ENCODE results near the gene PRKCH.
A peak's percentile ranks its signal among the peaks of the same experiment; 100 is the strongest.
"Not testable (repeated sequence)": the region's sequence is repeated elsewhere in the genome, so short reads cannot be mapped to it uniquely, and the experiment has no call there.

Gene PRKCH

GRCh38 chr14:61461808-61462275 is 140.5 kb downstream of the PRKCH start:
- DNase-seq = peak; percentile 56 to 85 (median 82)

GRCh38 chr14:61462566-61463193 is 141.3 kb downstream of the PRKCH start:
- peak in 1 of 3 experiments; percentile 22 for DNase-seq

GRCh38 chr14:61463664-61464285 is 142.4 kb downstream of the PRKCH start:
- no peak for DNase-seq

GRCh38 chr14:61464539-61465320 is 143.4 kb downstream of the PRKCH start:
- not testable (repeated sequence) for DNase-seq

- DNase-seq = no peak
These were observed 145.0 kb downstream of the PRKCH start for GRCh38 chr14:61466249-61466904.

GRCh38 chr14:61466905-61467280 is 145.5 kb downstream of the PRKCH start:
- no peak for DNase-seq

- DNase-seq = no peak
These were observed 145.9 kb downstream of the PRKCH start for GRCh38 chr14:61467296-61467695.

- no peak for DNase-seq
These were observed 146.9 kb downstream of the PRKCH start for GRCh38 chr14:61468063-61468825.

GRCh38 chr14:61469781-61470180 is 148.4 kb downstream of the PRKCH start:
- DNase-seq = no peak

GRCh38 chr14:61470261-61470960 is 149.0 kb downstream of the PRKCH start:
- DNase-seq = peak in 1 of 3 experiments; percentile 14

GRCh38 chr14:61470961-61471293 is 149.5 kb downstream of the PRKCH start:
- DNase-seq = no peak

GRCh38 chr14:61471297-61472005 is 150.1 kb downstream of the PRKCH start:
- no peak for DNase-seq

- peak in 2 of 3 experiments; percentile 25 to 62 for DNase-seq
These were observed 150.8 kb downstream of the PRKCH start for GRCh38 chr14:61472011-61472672.

- DNase-seq = no peak
These were observed 151.5 kb downstream of the PRKCH start for GRCh38 chr14:61472801-61473376.

- DNase-seq = no peak
These were observed 152.6 kb downstream of the PRKCH start for GRCh38 chr14:61474015-61474414.

- no peak for DNase-seq
These were observed 153.3 kb downstream of the PRKCH start for GRCh38 chr14:61474701-61475100.

GRCh38 chr14:61475316-61475715 is 153.9 kb downstream of the PRKCH start:
- DNase-seq = peak; percentile 30 to 91 (median 76)

GRCh38 chr14:61476105-61476753 is 154.8 kb downstream of the PRKCH start:
- DNase-seq = no peak

- no peak for DNase-seq
These were observed 155.5 kb downstream of the PRKCH start for GRCh38 chr14:61476754-61477410.
